GM13977 (cell line): Measurements from ENCODE around the gene SLC9B1.

Experiments
- DNase-seq: peaks from one replicate; pipeline ENCODE4 v3.0.0; 2012; ENCODE audit warnings: low spot score
- in situ Hi-C: fragments of 300-500 bp; cut with MboI; formaldehyde crosslinking; loops from one replicate; pipeline ENCODE4 v1.12.0; 2022; ENCODE audit warnings: low sequenced_read_pairs, low pct_unique_long_range_greater_than_20kb, mixed read lengths, inconsistent platforms; ENCODE audit not compliant: unreplicated experiment
- TF ChIP-seq, protein P1 (sequence below): IDR thresholded peaks from 2 replicates; pipeline ENCODE4 v1.5.1; 2012; ENCODE audit warnings: mild to moderate bottlenecking, control low read depth; ENCODE audit not compliant: insufficient read depth; ENCODE audit errors: extremely low read depth, missing control alignments

Gene SLC9B1

DNA sequence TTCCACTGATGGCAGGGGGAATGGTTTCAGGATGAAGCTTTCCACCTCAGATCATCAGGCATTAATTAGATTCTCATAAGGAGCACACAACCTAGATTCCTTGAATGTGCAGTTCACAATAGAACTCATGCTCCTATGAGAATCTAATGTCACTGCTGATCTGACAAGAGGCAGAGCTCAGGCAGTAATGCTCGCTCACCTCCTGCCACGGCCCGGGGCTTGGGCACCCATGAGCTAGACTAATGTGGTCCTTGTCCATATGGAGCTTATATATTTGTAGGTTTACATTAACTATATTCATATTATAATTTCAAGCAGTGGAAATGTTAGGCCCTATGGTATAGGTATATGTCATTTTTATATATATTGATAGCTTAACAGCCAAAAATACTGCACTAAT lies 32.6 kb upstream of the SLC9B1 start:
- TF ChIP-seq, protein P1, sequence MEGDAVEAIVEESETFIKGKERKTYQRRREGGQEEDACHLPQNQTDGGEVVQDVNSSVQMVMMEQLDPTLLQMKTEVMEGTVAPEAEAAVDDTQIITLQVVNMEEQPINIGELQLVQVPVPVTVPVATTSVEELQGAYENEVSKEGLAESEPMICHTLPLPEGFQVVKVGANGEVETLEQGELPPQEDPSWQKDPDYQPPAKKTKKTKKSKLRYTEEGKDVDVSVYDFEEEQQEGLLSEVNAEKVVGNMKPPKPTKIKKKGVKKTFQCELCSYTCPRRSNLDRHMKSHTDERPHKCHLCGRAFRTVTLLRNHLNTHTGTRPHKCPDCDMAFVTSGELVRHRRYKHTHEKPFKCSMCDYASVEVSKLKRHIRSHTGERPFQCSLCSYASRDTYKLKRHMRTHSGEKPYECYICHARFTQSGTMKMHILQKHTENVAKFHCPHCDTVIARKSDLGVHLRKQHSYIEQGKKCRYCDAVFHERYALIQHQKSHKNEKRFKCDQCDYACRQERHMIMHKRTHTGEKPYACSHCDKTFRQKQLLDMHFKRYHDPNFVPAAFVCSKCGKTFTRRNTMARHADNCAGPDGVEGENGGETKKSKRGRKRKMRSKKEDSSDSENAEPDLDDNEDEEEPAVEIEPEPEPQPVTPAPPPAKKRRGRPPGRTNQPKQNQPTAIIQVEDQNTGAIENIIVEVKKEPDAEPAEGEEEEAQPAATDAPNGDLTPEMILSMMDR = no peak
- DNase-seq = no peak
- in situ Hi-C loops = no loop called here

DNA sequence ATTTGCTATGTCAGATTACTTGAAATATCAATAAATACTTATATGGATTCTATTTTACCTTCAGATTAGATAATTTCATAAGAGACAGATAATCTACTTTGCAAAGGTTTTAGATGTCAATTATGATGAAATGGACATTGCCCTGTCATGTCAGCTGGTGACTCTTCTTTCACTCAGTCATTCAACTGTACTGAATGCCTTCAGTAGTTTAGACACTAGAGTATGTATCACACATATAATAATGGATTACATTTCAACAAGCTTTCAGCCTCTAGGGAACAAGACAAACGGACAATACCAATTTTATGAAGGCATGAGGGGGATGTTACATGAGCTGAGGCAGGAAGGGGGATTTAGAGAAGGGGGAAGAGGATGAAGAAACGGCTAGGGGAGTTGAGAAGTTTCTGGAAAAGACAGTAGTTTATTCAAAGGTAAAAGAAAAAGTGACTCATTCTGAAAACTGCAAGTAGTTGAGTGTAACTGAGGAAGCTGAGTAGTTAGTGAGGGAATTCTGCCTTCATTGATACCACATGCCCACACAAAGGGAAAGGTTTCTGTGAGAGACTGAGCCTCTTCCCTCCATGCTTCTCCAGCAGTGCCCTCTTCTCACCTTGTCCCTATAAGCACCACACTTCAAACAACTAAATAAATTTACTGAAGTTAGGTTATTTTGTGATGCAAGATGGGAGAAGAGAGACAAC lies 31.4 kb upstream of the SLC9B1 start:
- in situ Hi-C loops = no loop called here
- DNase-seq = no peak
- TF ChIP-seq, protein P1 = no peak

DNA sequence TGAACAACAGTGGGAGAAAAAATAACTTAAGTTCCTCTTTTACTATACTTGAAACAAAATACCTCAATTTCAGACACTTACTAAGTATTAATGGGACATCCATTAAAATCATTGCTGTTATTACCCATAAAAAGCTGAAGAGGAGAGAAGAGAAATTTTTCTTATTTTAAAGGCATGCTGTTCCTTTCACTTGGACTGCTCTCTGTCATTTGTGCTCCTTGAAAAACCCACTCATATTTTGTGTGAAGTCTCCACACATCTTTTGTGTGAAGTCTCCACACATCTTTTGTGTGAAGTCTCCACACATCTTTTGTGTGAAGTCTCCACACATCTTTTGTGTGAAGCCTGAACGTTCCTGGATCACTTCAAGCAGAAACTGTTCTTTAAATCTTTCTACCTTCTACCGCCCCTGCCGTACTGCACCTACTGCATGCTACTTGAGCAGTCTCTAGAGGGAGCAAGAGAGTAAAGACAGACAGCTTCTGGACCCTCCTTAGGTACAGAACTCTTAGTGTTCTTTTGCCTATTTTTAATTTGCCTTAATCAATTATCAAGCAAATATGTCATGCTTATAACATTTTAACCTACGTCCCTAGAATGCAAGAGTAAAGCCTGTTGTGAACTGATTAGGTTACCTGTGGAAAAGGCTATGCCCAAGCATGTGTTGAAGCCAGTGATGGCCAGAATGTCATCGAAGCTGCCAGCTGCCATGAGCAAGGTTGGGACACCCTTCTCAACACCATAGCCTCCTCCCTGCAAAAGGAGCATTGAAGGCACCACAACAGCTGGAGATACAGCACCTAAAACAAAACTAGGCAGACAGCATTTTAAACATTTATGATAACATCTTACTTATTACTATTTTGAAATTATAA lies 27.1 kb upstream of the SLC9B1 start:
- in situ Hi-C loops = no loop called here
- TF ChIP-seq, protein P1 = peak; percentile 82
- DNase-seq = peak; percentile 35

DNA sequence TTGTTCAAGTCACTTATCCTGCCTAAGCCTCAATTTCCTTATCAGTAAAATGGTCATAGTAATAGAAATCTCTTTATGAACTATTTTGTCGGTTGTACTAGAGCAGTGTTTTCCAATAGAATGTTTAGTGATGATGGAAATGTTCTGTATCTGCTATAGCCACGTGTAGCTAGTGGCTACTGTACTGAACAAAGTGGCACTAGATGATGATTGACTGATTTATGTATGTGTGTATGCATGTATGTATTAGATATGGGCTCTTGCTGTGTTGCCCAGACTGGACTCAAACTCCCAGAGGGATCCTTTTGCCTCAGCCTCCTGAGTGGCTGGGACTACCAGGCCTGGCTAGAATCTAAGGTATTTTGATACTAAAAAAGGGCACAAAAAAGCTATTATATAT lies 24.7 kb upstream of the SLC9B1 start:
- in situ Hi-C loops = no loop called here
- DNase-seq = no peak
- TF ChIP-seq, protein P1 = no peak

DNA sequence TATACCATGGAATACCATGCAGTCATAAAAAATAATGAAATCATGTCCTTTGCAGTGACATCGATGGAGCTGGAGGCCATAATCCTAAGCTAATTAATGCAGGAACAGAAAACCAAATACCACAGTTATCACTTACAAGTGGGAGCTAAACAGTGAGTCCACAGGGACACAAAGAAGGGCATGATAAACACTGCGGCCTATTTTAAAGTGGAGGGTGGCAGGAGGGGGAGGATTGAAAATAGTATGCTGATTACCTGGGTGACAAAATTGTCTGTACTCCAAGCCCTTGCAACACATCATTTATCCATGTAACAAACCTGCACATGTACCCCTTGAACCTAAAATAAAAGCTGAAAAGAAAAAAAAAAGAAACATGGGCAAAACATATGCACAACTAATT lies 16.7 kb upstream of the SLC9B1 start:
- in situ Hi-C loops = no loop called here
- DNase-seq = no peak
- TF ChIP-seq, protein P1 = no peak

DNA sequence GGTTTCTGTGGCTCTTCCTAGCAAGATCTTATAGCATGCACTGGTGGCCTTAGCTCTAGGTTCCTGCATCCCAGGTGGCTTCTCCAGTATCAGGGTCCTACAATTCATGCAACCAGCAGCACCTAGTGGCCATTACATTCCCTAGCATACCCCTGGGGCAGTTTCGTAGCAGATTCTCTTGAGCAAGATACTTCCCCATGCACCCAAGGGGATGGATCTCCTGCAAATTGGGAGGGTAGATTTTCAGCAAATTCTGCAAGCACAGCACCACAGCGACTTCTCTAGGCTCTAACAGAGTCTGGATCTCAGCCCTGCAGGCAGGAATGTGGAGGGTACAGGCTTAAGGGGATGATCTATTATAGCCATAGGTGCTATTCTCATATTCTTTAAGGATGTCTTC lies 13.1 kb upstream of the SLC9B1 start:
- TF ChIP-seq, protein P1 = peak; percentile 50
- in situ Hi-C loops = no loop called here
- DNase-seq = no peak
